COLO668 (cell line): ENCODE measurements around the gene PIEZO2.

Experiments used
- DNase-seq: peaks from one replicate; lab custom pipeline; 2025; ENCODE audit not compliant: unreplicated experiment; lab: John Stamatoyannopoulos, UW

Gene PIEZO2

GRCh38 chr18:10901329-10901728, 248.0 kb downstream of the PIEZO2 start:
- DNase-seq: no peak

DNA sequence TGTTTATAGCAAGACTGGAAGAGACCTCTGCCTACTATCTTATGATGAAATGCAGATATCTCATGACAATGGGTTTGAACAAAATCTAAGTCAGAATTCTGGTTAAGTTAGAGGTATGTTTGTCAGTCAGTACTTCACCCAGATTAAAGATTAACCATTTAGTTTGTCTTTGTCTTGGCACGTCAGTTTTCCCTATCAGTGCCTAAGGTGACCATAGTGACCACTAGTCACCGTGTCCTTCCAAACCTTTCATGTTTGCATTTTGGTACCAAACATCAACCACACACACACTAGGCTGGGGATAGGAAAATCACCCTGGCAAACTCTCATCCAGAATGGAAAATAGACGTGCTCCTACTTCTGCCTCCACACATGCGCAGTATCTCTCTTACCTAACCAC, 248.9 kb downstream of the PIEZO2 start:
- no peak for DNase-seq

DNA sequence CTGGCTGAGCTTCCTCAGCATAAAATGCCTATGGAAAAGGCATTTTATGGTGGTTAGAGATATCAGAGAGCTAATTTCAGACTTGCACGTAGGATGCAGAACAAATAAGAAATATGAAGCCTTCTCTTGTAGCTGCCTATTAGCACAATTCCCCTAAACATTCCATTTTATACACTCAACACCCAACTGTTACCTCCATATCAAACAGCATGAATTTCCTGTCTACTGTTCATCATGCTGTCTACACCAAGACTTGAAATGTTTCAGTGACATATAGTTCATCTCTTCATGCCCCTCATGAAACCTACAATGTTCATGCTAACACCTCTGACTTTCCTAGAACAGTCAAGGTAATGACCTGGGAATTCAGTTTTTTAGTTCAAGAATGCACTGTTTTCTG, 249.9 kb downstream of the PIEZO2 start:
- no peak for DNase-seq

- DNase-seq: no peak
Observed at GRCh38 chr18:10898417-10898974, 250.9 kb downstream of the PIEZO2 start.

DNA sequence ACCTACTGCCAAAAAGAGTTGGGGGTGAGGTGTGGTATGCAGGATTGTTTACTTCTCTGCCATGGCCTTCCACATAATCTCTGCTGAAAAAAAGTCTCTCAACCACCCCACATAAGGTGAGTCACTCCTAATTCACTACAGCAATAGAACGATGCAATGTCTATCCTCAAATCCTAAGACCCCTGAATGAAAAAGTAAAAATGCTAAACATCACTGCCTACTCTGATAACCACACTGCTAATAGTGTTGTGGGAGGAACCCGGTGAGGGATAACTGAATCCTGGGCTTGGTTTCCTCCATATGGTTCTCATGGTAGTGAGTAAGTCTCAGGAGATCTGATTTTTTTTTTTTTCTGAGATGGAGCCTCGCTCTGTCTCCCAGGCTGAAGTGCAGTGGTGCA, 252.5 kb downstream of the PIEZO2 start:
- no peak for DNase-seq

DNA sequence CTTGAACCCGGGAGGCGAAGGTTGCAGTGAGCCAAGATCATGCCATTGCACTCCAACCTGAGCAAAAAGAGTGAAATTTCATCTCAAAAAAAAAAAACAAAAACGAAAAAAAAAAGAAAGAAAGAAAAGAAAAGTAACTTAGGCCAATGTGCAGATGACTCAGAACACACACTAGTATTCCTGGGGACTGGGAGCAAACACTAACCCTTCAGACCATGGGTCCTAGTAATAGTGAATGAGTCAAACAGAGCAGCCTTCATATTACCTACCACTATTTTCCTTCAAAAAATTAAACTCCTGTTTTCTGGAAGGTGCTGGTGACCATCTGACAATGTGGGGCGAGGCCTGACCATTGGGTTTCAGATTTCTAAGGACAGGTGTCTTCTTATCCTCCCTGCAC, 253.4 kb downstream of the PIEZO2 start:
- no peak for DNase-seq

DNA sequence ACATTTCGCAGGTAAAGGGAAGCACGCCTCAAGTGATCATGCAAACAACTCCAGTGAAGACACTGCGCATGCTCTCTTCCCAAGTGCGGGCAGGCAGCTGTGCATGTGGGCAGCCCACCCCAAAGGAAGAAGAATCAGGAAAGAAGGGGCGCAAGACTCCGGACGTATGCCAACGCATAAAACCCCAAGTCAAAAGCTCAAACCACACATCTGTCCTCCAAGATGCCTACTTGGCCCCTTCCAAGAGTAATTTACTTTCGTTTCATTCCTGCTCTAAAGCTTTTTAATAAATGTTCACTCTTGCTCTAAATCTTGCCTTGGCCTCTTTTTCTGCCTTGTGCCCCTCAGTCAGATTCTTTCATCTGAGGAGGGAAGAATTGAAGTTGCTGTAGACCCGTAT, 254.9 kb downstream of the PIEZO2 start:
- DNase-seq: no peak

- no peak for DNase-seq
Observed at GRCh38 chr18:10893761-10894160, 255.6 kb downstream of the PIEZO2 start.

GRCh38 chr18:10893196-10893595, 256.2 kb downstream of the PIEZO2 start:
- DNase-seq: no peak

DNA sequence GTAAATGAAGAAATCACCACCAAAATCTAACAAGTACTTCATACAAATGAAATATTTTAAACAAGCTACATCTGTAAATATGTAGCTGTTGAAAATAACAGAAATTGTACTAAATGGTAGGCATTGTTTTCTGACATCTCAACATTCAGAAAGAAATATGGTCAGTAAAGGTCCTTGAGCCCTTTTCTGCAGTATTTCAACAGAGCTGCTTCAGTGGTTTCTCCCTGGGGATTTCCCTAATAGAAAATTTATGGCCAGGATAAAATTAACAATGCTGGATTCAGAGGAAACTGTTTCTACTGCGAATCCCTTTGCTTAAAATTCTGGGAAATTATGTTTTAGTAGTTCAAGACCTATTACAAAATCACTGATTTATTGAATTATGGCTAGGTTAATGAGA, 256.6 kb downstream of the PIEZO2 start:
- DNase-seq: no peak

GRCh38 chr18:10890022-10890421, 259.3 kb downstream of the PIEZO2 start:
- DNase-seq: no peak

- DNase-seq: no peak
Observed at GRCh38 chr18:10878703-10879102, 270.7 kb downstream of the PIEZO2 start.

DNA sequence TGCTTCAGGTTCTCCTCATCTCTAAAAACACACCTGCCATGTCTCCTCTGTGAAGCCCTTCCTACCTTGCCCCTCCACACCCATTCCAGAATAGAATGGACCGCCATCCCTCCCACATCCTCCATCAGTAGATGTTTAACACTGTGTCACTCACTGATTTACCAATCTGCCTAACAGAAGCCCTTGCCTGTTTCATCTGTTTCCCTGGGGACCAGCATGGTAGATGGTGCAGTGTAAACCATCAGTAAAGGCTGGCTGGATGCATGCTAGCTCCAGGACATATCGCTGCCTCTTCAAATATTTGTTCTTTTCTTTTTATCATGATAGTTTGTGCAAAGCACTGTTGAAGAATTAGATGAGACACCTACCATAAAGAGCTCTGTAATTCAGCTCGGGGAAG, 271.4 kb downstream of the PIEZO2 start:
- no peak for DNase-seq

GRCh38 chr18:10875811-10876210, 273.6 kb downstream of the PIEZO2 start:
- no peak for DNase-seq

GRCh38 chr18:10872304-10872703, 277.1 kb downstream of the PIEZO2 start:
- DNase-seq: no peak

- DNase-seq: no peak
Observed at GRCh38 chr18:10864722-10865121, 284.6 kb downstream of the PIEZO2 start.

GRCh38 chr18:10863026-10863425, 286.3 kb downstream of the PIEZO2 start:
- DNase-seq: no peak

DNA sequence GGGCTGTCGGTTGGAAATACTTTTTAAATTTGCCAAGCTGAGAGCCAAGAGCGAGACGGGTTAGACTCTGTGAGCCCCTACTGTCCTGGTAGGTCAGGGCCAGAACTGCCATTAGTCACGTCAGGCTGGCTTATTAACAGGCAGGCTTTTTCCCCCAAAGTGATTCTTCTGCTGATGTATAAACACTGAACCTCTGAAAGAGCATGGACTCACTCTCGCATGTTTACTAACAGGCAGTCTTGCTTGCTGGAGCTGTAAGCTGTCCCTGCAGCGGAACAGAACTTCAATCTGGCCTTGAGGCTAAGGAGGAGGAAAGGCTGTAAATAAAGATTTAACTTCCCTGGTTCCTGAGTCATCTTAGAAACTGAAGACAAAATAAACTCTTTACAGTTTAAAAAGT, 288.4 kb downstream of the PIEZO2 start:
- DNase-seq: no peak

GRCh38 chr18:10860382-10860781, 289.0 kb downstream of the PIEZO2 start:
- no peak for DNase-seq

DNA sequence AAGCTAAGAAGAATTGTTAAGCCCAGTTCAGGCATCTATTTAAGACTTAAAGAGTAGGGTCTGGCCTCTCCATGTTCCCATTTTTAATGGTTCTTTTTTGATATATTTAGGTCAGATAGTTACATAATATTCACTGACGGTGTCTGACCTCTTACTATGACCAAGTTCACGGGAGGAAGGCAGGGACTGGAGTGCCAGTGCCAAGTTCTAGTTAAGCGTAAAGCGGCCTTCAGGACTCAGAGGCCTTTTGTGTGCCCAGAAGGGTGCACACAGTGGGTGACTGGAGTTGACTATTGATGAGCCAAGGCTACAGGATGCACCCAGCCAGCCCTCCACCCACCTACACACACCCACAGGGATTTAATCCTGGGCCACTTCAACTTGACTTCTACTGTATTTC, 290.9 kb downstream of the PIEZO2 start:
- DNase-seq: no peak

DNA sequence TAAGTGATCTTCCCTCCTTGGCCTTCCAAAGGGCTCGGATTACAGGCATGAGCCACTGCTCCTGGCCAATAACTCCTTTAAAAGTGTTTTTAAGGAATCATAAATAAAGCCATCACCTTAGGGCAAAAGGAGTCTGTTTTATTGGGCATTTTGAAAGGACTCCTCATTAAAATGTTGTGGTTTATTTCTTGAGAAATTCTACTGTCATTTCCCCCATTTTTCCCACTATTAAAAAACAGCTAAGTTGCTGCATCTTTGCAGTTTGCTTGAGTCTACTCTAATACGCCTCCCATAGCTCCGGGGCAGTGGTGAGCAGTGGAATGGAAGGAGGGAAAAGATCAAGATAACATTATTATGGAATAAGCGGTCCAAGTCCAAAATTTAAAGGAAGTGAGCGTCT, 293.2 kb downstream of the PIEZO2 start:
- DNase-seq: no peak

DNA sequence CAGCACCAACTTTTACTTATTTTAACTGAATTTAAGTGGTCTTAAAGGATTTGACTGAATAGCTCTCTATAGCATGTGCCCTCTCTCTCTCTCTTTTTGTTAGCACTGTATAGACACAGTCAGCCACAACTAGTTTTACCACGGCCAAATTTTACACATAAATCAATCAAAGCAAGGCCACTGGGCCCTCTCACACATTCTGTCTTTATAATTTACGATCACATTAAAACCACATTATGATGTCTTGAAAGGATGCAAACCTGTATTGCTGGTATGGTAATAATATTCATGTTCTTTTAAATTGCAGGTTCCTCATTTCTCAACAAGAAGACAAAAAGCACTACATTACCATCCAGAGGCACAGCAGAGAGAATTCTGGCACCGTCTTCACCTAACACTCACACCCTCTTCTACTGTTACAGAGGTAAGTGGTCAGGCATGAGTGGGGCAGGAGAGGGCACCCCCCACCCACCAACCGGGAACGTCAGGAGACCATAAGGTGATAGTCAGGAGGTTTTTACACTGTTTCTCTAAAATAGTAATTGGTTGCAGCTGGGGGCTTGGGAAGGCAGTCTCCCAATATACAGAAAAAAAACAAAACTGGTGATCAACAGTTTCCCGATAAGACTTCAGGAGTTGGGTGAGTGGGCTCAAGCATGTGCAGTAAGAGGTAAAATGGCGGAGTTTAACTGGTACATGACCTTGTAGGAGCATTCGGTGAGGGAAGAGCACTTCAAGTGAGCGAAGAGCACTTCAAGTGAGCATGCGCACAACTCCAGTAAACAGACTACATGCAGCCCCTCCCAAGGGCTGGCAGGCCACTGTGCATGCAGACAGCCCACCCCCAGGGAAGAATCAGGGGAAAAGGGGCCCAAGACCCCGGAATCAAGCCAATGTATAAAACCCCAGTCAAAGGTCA, 296.7 kb downstream of the PIEZO2 start:
- no peak for DNase-seq
